Stimulated activated CD4-positive, alpha-beta T cell treated with anti-CD3 and anti-CD28 coated beads, Interleukin-12 subunit alpha, Interleukin-12 subunit beta, amount 100 ng/mL, for 48 hours (primary cell): ENCODE results near the gene ATXN10.

Experiments used
- DNase-seq, 3 donors: peaks; one replicate each; pipeline ENCODE4 v3.0.0-alpha.2; 2020; ENCODE audit warnings: low read depth in 2 of 3, low spot score in 1 of 3

ATXN10 gene

DNA sequence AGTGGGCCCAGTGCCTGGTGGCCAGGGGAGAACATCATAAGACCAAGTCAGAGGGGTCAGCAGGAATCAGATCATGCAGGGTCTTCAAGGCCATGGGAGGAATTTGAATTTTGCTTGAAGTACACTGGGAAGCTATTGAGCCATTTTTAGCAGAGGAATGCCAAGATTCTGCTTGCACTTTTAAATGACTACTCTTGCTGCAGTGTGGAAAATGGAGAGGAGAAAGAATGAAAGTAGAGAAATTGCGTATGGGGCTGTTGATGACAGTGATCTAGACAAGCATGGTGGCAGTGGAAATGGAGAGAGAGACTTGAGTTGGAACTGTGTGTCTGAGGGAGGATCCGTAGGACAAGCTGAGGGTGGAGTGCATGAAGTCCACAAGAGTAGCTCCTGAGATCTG lies 177.3 kb downstream of the ATXN10 start:
- no peak for DNase-seq

- DNase-seq = no peak
These were observed 181.2 kb downstream of the ATXN10 start for GRCh38 chr22:45852826-45853225.

- no peak for DNase-seq
These were observed 184.3 kb downstream of the ATXN10 start for GRCh38 chr22:45855961-45856360.

- DNase-seq = no peak
These were observed 185.9 kb downstream of the ATXN10 start for GRCh38 chr22:45857519-45857918.

DNA sequence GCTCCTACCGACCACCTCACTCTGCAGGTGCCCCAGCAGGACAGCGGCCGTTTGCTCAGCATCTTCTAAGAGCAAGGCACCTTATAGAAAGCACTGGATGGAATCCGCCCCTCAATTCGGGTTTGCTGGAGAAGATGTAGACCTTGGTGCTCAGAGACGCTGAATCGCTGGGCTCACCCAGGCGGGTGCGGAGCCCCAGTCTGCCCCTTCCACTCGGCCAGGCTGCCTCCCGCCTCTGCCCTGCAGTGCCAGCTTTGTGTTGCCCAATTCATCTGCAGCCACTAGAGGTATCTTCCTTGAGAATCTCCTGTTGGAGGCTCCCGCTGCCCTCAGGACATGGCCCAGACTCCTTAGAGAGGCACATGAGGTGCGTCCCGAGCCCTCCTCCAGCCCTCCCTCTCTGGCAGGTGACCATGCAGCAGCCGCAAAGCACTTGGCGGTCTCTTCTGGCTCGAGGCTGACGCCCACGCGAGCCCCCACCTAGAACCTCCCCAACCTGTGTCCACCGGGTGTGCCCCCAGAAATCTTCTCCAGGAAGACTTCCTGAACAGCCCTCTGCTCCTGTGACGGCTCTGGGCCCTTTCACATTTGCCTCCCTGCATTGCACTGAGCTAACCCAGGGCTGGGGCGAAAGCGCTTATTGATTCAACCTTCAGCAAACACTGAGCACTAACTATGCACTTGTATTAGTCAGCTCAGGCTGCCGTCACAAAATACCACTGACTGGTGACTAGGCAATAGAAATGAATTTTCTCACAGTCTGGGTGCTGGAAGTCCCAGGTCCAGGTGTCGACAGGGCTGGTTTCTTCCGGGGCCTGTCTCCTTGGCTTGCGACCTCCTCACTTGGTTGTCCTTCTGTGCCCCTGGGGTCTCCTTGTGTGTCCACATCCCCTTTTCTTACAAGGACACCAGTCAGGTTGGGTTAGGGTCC lies 187.9 kb downstream of the ATXN10 start:
- DNase-seq = no peak

DNA sequence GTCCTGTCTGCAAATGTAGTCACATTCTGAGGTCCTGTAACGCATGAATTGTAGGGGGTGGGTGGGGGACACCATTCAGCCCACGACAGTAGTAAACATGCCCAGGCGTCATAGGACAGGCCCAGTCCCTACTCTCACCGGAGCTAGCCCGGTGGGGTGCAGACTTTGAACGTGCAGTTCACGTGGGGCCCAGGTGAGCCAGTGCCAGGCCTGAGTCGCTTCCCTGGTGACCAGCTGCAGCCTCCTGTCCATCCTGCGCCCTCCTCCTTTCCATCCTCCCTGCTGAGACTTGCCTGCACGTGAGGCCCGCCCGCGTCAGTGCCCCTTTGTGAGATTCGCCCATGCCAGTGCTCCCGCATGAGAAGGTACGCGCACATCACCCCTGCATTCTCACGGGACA lies 188.6 kb downstream of the ATXN10 start:
- DNase-seq = no peak

- DNase-seq = no peak
These were observed 189.6 kb downstream of the ATXN10 start for GRCh38 chr22:45861259-45861658.

DNA sequence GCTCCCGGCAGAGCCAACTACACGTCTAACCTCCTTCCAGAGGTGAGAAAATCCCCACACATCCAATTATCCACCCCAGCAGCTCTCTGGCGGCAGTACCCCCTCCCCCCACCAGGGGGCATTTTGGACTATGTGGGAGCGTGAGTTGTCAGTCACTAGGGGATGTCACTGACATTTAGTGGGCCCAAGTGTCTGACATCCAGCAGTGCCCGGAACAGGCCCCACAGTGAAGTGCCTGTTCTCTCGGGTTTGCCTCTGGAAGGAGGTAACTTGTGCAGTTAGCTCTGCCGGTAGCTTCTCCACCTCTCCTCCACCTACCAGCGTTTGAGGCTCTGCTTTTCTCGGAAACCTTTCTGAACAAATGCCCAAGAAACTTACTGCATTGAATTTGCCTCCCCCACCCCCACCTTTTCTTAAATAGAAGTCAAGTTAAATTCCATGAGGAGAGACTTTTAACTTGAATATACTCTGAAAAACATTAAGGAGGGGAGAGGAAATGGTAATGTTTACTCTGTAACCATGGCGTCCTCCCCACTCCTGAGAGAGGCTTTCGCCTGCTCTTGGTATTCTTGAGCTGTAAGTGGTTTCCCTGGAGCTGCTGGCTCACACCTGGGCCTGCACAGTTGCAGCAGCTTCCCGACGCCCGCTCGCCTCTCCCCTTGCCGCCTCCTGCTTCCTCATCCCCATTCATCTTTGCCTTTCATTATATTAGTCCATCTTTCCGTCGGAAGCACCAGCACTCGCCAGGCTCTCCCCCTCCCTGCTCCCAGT lies 192.5 kb downstream of the ATXN10 start:
- DNase-seq = peak; percentile 54 to 87 (median 69)

- DNase-seq = no peak
These were observed 193.4 kb downstream of the ATXN10 start for GRCh38 chr22:45864959-45865476.

- no peak for DNase-seq
These were observed 194.0 kb downstream of the ATXN10 start for GRCh38 chr22:45865561-45866125.

DNA sequence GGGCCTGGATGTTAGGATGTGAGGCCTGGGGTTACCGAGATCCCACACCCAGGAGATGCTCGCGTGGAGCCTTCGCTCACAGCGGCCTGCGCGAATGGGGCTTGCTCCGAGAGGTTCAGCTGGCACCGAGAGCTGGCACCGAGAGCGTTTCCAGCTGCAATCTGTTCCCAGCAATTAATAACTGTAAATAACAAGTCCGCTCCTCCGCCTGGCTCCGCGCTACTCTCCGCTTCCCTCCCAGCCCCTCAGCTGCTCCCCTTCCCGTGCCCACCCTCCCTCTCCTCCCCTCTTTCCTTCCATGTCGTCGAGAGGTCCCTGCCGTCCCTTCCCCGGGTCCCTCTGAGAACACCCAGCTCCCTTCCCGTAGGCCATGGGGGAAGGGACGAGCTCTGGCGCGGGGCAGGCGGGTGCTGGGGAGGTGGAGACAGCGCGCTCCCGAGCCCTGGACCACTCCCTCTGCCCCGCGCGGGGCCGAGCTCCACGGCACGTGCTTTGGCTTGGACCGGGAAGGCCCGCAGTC lies 194.6 kb downstream of the ATXN10 start:
- no peak for DNase-seq

- no peak for DNase-seq
These were observed 195.0 kb downstream of the ATXN10 start for GRCh38 chr22:45866646-45867117.

DNA sequence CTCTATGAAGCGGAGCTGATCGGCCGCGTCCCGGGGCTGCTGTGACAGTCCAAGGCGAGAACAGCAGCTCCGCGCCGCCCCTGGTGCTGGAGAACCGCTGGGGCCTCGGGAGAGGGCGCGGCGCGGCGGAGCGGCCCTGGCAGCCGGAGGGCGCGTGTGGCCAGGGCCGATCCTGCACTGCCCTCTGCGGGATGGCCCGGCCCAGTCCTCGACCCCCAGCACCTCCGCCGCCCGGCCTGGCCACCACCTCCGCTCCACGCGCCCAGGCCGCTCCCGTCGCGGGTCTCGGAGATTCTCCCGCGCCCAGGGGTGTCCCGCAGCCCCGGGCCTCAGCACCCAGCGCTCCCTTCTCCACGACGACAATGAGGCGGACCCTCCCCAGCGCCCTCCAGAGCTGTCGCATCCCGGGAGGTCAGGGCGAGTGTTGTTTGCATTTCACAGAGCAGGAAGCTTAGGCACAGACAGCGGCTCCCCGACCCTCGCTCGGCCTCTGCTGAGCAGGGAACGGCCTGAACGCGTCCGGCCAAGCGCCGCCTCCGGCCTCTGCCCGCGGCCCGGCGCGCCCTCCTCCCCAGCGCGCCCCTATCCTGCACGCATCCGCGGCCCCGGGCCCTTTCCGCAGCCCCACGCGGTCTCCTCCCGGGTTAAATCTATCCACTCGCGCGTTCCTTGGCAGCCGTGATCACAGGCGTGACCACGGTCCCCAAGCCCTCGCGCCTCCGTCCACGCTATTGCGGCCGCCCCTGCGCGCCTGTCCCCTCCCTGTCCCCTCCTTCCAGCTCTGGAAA lies 195.7 kb downstream of the ATXN10 start:
- no peak for DNase-seq

DNA sequence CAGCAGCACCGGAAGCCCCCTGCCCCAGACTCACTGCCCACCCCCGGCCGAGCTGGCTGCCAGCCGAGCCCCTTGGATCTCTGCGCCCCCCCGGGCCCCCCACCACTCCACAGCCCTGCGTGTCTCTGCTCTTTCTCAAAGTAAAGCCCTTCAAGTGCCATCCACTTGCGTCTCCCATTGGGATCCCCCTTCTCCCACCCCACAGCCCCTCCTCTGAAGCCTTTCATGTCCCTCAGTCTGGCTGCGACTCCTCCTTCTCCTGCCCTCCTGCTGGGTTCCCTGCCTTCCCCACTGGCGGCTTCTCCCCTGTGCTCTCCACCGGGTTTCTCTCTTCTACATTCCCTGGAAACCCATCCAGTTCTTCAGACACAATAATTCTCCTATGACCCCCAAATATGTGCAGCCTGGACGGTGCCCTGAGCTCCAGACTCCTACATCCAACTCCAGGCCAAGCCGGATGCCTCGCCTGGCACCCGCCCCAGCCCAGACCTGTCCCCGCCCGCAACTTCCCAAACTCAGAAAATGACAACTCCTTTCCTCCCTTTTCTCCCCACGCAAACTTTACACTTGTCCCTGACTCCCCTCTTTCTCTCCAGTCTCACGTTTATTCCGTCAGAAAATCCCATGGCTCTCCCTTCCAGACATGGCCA lies 196.4 kb downstream of the ATXN10 start:
- no peak for DNase-seq

- no peak for DNase-seq
These were observed 197.1 kb downstream of the ATXN10 start for GRCh38 chr22:45868571-45869339.

DNA sequence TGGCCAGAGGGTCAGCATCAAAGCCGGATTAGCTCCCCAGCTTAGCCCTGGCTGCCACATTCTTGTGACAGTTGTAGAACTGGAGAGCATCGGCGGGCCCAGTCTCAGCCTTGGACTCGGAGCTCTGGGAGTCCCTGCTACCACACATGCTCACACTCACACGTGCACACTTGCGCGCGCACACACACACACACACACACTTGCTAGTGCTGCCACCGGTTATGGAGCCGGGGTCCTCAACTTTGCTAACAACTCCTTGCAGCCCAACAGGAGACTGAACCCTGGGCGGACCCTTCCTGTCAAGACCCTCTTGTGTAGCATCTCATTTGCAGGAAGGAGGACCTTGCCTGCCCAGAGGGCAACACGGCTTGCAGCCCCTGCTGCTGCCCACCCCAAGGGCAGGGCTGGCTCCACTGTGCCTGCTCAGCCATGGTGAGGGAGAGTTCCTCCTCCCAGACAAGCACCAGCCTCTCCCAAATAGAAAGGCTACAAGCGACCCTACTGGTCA lies 197.8 kb downstream of the ATXN10 start:
- no peak for DNase-seq

- no peak for DNase-seq
These were observed 198.4 kb downstream of the ATXN10 start for GRCh38 chr22:45870011-45870410.

GRCh38 chr22:45871721-45872120 lies 200.1 kb downstream of the ATXN10 start:
- DNase-seq = no peak

DNA sequence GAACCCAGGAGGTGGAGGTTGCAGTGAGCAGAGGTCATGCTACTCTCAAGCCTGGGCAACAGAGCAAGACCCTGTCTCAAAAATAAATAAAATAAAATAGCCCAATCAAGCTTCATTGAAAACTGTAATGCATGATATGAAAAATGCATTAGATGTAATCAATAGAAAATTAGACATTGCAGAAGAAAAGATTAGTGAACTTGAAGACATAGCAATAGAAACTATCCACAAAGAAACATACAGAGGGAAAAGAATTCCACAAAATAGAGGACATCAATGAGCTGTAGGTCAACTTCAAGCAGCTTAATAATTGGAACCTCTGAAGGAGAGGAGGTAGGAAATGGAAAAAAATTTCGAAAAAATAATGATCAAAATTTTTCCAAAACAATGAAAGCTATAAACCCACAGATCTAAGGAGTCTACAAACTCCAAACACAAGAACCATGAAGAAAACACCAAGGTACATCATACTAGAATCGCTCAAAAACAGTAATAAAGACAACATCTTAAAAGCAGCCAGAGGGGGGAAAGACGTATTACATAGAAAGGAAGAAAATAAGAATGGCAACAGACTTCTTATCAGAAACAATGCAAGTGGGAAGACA lies 201.1 kb downstream of the ATXN10 start:
- DNase-seq = no peak
